ENCODE measurements around the gene AIFM3.

- TF ChIP-seq, protein P1, sequence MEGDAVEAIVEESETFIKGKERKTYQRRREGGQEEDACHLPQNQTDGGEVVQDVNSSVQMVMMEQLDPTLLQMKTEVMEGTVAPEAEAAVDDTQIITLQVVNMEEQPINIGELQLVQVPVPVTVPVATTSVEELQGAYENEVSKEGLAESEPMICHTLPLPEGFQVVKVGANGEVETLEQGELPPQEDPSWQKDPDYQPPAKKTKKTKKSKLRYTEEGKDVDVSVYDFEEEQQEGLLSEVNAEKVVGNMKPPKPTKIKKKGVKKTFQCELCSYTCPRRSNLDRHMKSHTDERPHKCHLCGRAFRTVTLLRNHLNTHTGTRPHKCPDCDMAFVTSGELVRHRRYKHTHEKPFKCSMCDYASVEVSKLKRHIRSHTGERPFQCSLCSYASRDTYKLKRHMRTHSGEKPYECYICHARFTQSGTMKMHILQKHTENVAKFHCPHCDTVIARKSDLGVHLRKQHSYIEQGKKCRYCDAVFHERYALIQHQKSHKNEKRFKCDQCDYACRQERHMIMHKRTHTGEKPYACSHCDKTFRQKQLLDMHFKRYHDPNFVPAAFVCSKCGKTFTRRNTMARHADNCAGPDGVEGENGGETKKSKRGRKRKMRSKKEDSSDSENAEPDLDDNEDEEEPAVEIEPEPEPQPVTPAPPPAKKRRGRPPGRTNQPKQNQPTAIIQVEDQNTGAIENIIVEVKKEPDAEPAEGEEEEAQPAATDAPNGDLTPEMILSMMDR (IDR thresholded peaks at IDR 0.05): no peak
- no peak for TF ChIP-seq EZH2 (IDR thresholded peaks at IDR 0.05; ENCODE audit: borderline replicate concordance, insufficient read depth, low read depth, low read length, poor library complexity, severe bottlenecking)
Measured at GRCh38 chr22:20944042-20944441, 23.0 kb upstream of the AIFM3 start.
